CD4-positive, alpha-beta T cell treated with Interleukin-17A for 4 hours (primary cell): ENCODE results near the gene GRIK4.

ENCODE experiments used
- DNase-seq: peaks from one replicate; pipeline ENCODE4 v3.0.0-alpha.2; 2020; ENCODE audit warnings: mixed read lengths

GRIK4 gene

DNA sequence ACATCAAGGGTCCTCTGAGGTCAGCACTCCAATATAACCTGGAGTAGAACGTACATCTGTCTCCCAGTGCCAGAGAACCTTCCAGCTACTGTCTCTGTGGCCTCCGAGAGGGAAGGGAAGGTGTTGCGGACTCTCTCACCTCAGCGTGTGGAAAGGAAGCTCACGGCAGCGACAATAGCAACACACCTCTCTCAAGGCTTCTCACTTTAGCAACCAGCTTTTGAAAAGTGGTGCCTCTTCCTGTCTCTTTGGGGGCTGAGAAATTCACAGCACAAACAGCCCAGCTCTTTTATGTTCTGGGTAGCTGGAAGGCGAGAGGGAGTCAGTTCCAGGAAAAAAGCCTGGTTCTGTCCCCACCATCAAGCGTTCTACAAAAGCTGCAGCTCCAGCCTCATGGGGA lies 355.5 kb downstream of the GRIK4 start:
- no peak for DNase-seq

- DNase-seq = no peak
Measured at GRCh38 chr11:120867531-120867930, 356.0 kb downstream of the GRIK4 start.

GRCh38 chr11:120867988-120868387 lies 356.4 kb downstream of the GRIK4 start:
- no peak for DNase-seq

GRCh38 chr11:120869097-120869496 lies 357.5 kb downstream of the GRIK4 start:
- no peak for DNase-seq

GRCh38 chr11:120869516-120870011 lies 358.0 kb downstream of the GRIK4 start:
- no peak for DNase-seq

- no peak for DNase-seq
Measured at GRCh38 chr11:120871194-120871593, 359.6 kb downstream of the GRIK4 start.

- DNase-seq = no peak
Measured at GRCh38 chr11:120871924-120872323, 360.4 kb downstream of the GRIK4 start.

DNA sequence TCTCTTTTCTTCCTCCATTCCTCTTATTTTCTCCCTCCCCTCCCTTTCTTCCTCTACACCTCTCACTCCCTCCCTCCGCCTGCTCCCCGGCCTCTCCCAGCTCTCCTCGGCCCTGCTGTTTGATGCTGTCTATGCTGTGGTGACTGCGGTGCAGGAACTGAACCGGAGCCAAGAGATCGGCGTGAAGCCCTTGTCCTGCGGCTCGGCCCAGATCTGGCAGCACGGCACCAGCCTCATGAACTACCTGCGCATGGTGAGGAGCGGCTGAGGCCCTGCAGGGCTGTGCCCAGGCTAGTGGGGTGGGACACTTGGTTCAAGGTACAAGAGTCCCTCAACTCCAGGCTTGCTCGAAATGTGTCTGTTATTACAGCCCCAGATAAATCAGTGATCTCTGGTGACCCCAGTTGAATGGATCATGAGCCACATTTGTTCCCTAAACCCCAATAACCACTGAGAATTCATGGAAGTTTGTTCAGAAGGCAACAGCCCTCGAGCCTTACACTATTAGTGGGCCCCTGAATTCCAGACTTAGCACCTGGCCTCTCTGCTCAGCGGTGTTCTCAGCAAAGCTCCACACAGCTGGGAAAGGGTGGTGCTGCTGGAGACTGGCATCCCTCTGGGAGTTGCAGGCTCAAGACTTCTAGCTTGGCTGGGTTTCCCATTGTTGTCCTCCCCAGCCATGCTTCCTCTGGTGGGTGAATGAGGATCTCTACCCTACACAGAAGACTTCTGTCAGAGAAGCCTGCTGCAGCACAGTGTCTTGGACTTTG lies 362.6 kb downstream of the GRIK4 start:
- DNase-seq = no peak

DNA sequence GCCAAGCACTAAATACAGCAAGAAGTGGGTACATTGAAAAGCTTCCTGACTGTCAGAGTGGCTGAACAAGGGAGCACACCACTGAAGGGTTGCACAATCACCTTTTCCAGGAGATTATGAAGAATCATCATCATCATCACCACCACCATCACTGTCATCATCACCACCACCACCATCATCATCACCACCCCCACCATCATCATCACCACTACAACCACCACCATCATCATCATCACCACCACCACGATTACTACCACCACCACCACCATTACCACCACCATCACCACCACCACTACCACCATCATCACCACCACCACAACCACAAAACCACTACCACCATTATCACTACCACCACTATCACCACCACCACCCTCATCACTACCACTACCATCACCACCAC lies 364.4 kb downstream of the GRIK4 start:
- DNase-seq = no peak

GRCh38 chr11:120877746-120878365 lies 366.3 kb downstream of the GRIK4 start:
- DNase-seq = no peak

DNA sequence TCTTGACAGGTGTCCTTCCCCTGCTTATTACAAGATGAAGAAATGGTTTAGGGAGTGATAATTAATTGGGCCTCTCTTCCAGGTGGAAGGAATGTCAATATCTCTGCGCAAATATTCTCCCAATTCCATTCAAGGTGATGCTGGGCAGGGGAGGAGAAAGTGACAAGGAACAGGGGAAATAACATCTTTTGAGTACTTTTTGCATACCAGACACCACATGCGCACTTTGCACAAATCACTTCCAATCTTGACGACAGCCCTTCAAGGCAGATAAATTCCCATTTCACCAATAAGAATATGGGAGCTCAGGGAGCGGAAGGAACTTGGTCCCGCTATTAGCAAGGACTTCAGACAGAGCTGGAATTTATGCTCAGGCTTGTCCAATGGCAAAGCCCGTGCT lies 367.2 kb downstream of the GRIK4 start:
- DNase-seq = no peak

DNA sequence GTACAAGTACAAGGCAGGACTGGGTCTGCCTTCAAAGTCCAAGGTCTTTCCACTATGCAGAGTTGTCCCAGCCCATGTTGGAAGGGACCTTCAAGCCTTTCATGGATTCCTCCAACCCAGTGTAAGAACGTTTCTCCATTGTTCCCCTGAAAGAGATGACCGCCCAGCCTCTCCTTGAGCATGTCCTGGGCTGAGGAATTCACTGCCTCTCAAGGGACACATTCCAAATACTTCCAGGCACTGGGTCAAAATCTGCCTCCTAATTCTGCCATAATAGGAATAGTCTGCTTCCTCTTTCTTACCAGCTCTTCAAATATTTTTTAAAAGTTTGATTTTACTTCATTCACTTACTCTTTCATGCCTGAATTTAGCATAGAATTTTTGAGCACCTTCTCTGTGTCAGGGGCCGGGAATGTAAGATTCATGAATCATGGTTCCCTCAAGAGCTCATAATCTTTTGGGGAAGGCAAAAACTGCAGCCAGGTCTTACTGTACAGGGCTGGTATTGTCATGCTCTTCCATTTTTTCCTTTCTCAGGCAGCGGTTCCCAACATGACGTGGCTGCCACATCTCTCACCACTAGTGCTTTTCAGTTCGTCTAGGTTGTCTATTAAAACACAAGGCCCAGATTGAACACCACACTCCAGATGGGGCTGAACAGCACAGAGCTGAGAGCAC lies 369.1 kb downstream of the GRIK4 start:
- no peak for DNase-seq

- no peak for DNase-seq
Measured at GRCh38 chr11:120881596-120881995, 370.0 kb downstream of the GRIK4 start.

GRCh38 chr11:120882175-120882574 lies 370.6 kb downstream of the GRIK4 start:
- DNase-seq = no peak

DNA sequence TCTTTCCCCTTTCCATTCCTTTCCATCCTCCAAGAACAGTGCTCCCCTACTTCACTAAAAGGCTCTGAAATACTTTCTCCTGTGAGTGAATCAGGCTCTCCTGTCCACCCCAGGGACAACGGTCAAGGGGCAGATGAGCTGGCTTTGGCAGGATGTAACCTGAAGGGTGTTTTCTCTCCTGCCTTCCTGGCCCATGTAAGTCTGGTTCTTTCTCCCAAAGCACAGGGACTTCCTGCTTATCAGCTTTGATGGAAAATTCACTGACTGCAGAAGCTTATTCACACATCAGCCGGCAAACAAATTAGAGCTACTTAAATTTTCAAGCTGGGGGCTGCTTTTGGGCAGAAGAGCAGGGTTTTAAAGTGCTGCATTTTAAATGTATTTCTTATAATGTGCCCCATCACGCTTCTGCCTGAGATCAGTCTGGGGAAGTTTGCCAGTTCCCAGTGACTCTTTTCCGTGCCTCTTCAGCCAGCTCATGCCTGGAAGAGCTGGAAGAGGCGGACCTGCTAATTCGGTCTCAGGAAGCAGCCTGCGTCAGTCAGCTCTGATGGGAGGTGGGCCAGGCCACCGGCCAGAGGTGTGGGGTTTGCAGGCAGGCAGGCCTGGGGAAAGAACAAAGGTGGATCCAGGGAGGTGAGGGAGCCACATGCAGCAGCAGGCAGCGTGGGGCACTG lies 372.0 kb downstream of the GRIK4 start:
- DNase-seq = no peak

DNA sequence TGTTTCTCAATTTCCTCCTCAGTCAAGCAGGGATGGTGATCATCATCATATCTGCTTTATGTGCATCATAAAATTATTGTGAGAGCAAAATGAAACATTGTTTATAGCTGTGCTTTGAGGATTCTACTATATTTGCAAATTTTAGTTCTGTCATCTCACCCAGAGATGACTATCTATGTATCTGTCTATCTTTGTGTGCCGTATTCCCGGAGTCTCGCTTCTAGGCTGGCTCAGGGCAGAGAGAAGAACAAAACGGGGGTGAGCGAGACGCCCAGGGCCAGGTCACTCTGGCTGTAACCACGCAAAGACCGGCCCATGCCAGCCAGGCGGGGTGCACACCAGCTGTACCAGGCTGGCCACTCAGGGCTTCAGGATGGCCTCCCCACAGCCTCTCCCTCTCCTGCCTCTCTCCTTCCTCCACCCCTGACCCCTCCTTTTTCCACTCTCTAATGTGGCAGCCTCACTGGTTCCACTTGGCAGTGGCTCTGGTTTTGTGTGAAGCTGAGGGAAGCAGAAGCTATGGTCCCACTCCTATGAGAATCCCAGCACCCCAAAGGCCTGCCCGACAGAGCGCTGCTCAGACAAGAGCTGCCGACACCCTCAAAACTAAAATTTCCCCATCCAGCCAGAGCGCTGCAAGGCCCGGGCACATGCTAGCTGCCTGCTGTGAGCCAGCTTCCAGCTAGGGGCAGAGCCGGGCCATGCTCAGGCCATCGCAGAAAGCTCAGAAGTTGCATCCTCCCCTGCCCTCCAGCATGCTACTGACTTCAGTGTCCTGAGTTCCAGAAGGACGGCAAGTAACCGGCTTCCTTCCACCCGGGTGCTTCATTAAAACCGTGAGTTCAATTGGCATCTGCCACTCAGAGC lies 372.8 kb downstream of the GRIK4 start:
- no peak for DNase-seq

DNA sequence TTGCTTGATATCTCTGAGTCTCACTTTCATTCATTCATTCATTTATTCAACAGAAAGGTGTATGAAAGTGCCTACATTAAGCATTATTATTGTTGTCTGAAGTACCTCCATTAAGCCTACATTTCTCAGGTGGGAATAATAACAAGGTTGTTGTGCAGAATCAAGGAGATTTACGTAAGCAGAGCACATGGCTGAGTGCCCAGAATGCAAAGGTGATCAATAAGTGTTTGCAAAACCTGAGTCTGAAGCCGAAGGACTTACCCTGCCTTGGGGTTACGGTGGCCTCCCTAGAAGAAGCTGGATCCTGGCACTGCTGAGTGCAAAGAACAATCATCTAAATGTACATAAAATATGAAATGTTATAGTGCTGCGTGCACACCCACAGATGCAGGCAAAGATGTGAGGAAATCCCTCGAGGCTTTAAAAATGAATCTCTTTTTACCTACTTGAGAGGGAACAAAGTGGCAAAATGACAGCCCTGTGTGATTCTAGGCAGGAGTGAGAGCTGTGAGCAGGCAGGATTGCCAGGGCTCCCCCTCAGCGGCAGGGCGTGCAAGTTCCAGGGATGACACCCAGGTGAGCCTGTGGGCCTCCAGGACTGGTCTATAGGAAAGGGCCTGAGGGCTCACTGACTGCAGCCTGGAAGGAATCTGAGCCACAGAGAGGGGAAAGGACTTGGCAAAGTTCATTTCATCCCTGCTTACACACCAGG lies 379.2 kb downstream of the GRIK4 start:
- no peak for DNase-seq

GRCh38 chr11:120893440-120894201 lies 382.1 kb downstream of the GRIK4 start:
- no peak for DNase-seq

DNA sequence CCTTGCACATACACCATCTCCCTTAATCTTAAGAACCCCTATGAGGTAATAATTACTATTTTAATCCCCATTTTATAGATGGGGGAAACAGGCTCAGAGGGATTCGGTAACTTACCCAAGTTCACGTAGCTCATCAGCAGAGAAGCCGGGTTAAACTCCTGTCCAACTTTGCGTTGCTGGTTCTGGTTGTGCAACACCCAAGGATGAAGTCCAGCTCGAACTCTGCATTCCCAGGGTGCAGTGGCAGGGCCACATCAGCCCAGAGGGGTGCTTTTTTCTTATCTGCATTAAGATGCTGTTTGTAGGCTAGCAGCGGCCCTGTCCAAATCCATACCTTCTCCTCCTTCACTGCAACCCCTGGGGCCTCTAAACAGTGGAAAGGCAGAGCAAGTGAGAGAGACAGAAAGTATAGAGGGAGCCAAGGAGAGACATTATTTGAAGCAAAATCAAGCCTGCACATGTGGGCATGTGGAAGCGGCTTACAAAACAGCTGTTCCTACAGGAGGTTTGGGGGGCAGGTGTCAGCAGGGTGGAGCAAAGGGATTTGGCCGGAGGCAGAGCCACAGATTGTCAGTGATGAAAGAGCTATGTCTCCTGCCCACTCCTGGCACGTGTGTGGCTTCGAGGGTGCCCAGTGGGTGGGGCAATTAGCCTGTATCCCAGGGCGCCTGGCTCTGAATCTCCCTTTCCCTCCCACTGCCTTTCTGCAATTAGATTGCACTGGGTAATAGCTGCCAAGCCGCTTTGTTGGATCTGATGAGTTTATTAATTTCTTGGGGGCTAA lies 382.8 kb downstream of the GRIK4 start:
- no peak for DNase-seq

GRCh38 chr11:120896687-120897086 lies 385.1 kb downstream of the GRIK4 start:
- DNase-seq = no peak
